Erythroblast (primary cell): ENCODE measurements around the gene AMACR.

Experiments used
- GATA1 ChIP-seq: IDR thresholded peaks from 2 replicates; pipeline ENCODE4 v1.6.1; 2011; ENCODE audit warnings: low read depth, mild to moderate bottlenecking, control low read depth, low read length, moderate library complexity
- POLR2A ChIP-seq: IDR thresholded peaks from 2 replicates; pipeline ENCODE4 v1.6.1; 2011; ENCODE audit warnings: mild to moderate bottlenecking, low read length

GRCh38 chr5:34016222-34016621, 8.4 kb upstream of the AMACR start:
- TF ChIP-seq POLR2A = no peak
- no peak for TF ChIP-seq GATA1
